NCI-H82 (cell line): Measurements from ENCODE around the gene PRKN.
A peak's percentile ranks its signal among the peaks of the same experiment; 100 is the strongest.

Experiments used
- DNase-seq: peaks from one replicate; lab custom pipeline; 2025; lab: John Stamatoyannopoulos, UW

The PRKN gene

GRCh38 chr6:162181741-162182401, 545.7 kb downstream of the PRKN start:
- no peak for DNase-seq

GRCh38 chr6:162181111-162181510, 546.5 kb downstream of the PRKN start:
- DNase-seq: no peak

GRCh38 chr6:162179196-162179951, 548.2 kb downstream of the PRKN start:
- DNase-seq: no peak

- no peak for DNase-seq
Observed at GRCh38 chr6:162178666-162179065, 548.9 kb downstream of the PRKN start.

- DNase-seq: no peak
Observed at GRCh38 chr6:162178266-162178665, 549.3 kb downstream of the PRKN start.

GRCh38 chr6:162177746-162178145, 549.8 kb downstream of the PRKN start:
- DNase-seq: peak; percentile 55

- no peak for DNase-seq
Observed at GRCh38 chr6:162173466-162173865, 554.1 kb downstream of the PRKN start.

GRCh38 chr6:162165479-162165878, 562.1 kb downstream of the PRKN start:
- no peak for DNase-seq

- DNase-seq: no peak
Observed at GRCh38 chr6:162157167-162157870, 570.2 kb downstream of the PRKN start.

GRCh38 chr6:162156146-162156545, 571.4 kb downstream of the PRKN start:
- DNase-seq: no peak

GRCh38 chr6:162154930-162155329, 572.6 kb downstream of the PRKN start:
- no peak for DNase-seq

- DNase-seq: no peak
Observed at GRCh38 chr6:162154001-162154400, 573.6 kb downstream of the PRKN start.

- DNase-seq: no peak
Observed at GRCh38 chr6:162153120-162153519, 574.4 kb downstream of the PRKN start.

- DNase-seq: no peak
Observed at GRCh38 chr6:162151021-162151665, 576.4 kb downstream of the PRKN start.

- DNase-seq: no peak
Observed at GRCh38 chr6:162150295-162150694, 577.3 kb downstream of the PRKN start.

- no peak for DNase-seq
Observed at GRCh38 chr6:162149786-162150185, 577.8 kb downstream of the PRKN start.

- DNase-seq: no peak
Observed at GRCh38 chr6:162147805-162148204, 579.8 kb downstream of the PRKN start.

- DNase-seq: no peak
Observed at GRCh38 chr6:162147281-162147680, 580.3 kb downstream of the PRKN start.

- no peak for DNase-seq
Observed at GRCh38 chr6:162140251-162140852, 587.2 kb downstream of the PRKN start.

- no peak for DNase-seq
Observed at GRCh38 chr6:162125659-162126058, 601.9 kb downstream of the PRKN start.

- no peak for DNase-seq
Observed at GRCh38 chr6:162124710-162125435, 602.7 kb downstream of the PRKN start.
